NCI-H82 treated with DMSO at 0.1 percent for 48 hours (cell line): ENCODE measurements around the gene NUTM2B.
"Not testable (repeated sequence)": the region's sequence is repeated elsewhere in the genome, so short reads cannot be mapped to it uniquely, and the experiment has no call there.

Experiments
- DNase-seq: peaks from one replicate; lab custom pipeline; 2025; ENCODE audit not compliant: unreplicated experiment; lab: John Stamatoyannopoulos, UW

NUTM2B gene, protein sequence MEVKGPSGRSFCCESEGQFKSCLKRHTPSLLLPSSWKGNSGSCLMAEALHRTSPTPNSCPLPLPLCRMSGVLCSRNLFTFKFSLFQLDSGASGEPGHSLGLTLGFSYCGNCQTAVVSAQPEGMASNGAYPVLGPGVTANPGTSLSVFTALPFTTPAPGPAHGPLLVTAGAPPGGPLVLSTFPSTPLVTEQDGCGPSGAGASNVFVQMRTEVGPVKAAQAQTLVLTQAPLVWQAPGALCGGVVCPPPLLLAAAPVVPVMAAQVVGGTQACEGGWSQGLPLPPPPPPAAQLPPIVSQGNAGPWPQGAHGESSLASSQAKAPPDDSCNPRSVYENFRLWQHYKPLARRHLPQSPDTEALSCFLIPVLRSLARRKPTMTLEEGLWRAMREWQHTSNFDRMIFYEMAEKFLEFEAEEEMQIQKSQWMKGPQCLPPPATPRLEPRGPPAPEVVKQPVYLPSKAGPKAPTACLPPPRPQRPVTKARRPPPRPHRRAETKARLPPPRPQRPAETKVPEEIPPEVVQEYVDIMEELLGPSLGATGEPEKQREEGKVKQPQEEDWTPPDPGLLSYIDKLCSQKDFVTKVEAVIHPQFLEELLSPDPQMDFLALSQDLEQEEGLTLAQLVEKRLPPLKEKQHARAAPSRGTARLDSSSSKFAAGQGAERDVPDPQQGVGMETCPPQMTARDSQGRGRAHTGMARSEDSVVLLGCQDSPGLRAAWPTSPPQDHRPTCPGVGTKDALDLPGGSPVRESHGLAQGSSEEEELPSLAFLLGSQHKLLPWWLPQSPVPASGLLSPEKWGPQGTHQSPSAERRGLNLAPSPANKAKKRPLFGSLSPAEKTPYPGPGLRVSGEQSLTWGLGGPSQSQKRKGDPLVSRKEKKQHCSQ

DNA sequence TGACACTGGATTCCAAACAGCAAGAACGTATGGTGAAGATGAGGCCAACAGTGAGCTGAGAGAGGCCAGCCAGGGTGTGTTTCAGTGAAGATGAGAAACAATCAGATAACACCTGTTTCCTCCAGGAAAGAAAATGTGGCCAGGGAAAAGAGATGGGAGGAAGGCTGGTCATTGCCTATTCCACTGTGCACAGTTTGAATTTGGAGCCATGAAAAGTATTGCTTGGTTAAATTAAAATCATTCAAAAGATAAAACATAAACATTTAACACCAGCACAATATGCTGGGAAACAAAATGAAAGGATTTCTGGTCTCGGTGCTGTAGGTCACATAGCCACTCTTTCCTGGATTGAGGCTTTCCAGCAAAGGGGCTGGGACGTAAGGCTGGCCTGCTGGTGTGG is at the start of gene NUTM2B:
Gene NUTM2B (plus strand): TSS at position 301 of the 400 bp plus-strand sequence. CDS start 383 bp downstream, outside the sequence.
- DNase-seq, result not testable (repeated sequence)

DNA sequence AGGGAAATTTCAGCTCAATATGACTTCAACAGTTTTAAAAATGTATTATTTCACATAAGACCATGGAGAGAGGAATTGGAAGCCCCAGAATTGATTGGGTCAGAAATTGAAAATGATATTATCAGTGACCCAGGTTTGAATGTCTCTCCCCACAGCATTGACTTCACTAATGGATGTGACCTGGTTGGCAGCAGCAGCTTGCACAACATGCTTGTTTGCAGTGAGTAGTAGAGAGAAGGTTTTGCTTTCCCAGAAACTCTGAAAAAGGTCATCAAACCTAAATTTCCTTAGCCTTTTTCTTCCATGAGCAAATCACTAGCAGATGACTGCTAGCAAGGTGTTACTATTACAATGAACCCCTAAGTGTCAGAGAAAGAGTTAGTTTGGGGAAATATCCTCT is 39.7 kb upstream of the NUTM2B start:
- not testable (repeated sequence) for DNase-seq

DNA sequence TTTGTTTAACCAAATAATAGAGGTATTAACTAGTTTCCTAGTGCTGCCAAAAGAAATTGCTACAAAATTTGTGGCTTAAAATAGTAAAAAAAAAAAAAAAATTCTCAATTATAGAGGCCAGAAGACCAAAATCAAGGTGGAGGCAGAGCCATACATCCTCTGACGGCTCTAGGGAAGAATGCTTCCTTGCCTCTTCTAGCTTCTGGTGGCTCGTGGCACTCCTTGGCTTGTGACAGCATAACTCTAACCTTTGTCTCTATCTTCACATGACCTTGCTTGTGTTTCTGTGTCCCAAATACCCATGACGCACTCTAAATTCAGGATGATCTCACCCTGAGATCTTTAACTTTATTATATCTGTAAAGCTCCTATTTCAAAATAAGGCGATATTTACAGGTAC is 38.3 kb upstream of the NUTM2B start:
- not testable (repeated sequence) for DNase-seq

DNA sequence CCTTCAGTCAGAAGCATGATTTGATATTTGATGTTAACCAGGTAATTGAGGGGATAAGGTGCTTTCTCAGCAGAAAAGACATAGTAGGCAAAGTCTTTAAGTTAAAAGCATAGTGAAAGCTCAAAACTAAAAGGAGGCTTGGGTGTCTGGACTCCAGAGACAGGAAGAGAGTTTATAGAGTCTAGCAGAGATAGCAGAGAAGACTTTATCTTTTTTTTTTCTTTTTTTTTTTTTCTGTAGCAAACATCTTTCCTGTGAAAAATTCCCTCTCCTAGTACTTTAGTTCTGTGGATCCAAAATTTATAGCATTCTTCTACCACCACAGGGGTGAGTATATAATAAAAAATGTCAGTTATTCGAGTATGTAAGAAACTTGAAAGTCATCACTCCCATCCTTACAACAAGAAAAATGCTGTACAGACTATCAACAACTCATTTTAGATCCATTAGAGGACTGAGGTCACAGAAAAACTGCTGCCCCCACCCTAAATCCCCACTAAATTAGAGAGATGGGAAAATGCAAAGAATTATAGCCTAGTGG is 33.7 kb upstream of the NUTM2B start:
- DNase-seq, result not testable (repeated sequence)

DNA sequence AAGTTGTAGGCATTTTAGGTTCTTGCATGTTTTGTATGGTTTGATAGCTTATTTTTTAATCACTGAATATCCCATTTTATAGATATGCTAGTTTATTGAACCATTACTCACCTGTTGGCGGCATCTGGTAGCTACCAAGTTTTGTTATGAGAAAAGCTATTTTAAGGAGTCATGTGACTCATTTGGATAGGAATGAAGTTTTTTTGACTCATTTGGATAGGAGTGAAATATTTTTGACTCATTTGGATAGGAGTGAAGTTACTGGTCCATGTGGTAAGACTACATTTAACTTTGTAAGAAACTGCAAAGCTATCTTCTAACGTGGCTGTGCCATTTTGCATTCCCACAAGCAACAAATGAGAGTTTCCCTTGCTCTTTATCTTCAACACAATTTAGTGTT is 28.1 kb upstream of the NUTM2B start:
- DNase-seq, result not testable (repeated sequence)

DNA sequence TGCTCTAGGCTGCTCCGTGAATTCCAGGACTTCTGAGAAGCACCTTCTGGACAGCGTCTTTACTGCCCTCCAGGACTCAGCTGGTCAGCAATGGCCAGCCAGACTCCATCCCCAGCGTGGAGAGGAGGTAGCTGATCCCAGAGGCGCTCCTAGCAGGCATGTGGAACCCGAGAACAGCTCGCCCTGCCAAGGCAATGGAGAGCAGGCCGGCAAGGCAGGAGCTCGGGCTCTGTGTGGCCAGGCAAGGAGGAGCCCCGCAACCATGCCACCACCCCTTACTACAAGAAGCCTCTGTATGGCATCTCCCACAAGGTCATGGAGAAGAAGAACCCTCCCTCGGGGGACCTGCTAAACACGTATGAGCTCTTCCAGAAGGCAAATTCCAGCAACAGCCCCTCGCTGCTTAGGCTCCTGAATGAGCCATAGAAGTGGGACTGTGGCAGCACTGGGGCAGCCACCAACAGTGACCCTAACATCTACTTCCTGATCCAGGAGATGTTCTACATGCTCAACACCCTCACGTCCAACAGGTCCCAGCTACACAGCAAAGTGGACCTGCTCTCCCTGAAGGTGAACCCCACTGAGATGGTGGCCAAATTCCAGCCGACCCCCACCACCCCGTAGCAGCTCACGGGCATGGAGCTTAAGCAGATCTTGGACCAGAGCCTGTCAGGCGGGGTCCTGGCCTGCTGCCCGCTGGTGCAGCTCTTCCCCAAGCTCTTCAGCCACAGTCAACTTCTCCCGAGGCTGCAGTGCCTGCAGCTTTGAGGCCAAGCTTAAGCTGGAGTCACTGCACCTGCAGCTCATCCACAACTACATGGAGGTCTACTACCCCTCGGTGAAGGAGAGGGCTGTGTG is 19.8 kb upstream of the NUTM2B start:
- not testable (repeated sequence) for DNase-seq

DNA sequence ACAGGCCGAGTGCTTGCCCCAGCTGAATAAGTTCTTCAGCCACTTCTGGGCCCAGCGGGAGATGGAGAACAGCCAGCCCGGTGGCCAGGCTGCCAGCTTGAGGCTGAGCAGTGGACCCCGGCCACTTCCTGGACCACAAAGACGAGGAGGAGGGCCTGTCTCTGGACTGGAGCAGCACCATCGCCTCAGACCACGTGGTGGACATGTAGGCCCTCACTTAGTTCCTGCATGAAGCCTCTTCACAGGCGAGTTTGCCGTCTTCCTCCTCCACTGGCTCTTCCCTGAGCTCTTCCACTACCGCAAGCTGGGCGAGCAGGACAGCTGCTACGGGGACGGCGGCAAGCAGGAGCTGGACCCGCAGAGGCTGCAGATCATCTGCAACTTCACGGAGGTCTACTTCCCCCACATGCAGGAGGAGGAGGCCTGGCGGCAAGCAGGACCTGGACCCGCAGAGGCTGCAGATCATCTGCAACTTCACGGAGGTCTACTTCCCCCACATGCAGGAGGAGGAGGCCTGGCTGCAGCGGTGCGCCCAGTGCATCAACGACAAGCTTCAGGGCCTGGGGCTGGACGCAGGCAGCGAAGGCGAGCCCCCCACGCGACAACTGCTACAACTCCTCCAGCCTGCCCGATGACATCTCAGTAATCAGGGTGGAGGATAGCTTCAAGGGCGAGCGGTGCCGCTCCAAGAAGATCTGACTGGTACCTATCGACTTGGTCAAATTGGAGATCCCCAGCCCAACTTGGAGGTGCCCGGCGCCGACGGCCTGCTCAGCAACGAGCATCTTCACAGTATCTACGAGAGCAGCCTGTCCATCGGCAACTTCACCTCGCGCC is 18.9 kb upstream of the NUTM2B start:
- DNase-seq, result not testable (repeated sequence)

DNA sequence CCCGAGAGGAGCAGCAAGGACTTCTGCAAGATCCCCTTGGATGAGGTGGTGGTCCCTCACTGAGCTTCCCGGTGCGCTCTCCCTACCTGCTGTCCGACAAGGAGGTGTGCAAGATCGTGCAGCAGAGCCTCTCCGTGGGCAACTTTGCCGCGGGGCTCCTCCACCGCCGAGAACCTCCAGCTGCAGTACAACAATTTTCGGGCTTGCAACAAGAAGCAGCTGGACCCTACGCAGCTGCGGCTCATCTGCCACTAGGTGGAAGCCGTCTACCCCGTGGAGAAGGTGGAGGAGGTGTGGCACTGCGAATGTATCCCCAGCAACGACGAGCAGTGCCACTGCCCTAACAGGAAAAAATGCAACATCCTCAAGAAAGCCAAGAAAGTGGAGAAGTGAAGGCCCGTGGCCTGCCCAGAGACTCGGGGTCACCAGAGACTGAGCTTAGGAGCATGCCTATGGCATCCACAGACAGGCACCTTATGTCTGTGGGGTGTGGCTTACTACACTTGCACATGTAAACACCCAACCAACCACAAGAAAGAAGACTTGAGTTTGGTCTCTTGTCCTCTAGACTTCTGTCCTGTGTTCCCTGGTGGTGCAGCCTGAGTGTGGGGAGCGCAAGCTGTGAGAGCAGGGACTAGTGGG is 17.9 kb upstream of the NUTM2B start:
- DNase-seq, result not testable (repeated sequence)

DNA sequence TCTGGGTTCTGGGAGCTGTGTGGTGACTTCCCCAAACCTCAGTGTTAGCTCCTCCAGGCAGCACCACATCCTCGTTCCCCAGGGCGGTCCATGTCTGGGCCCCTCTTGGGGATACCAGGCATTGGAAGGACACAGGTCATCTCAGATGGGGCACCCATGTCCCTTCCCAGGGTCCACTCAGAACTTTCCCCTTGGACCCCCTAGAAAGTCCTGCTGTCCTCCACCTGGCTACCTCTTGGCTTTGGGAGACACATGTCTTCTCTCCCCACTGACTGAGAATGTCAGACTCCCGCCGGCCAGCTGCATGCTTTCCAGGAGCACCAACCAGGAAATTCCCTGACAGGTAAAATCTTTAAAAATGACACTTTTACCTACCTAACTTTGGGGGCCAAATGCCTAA is 16.4 kb upstream of the NUTM2B start:
- DNase-seq, result not testable (repeated sequence)

DNA sequence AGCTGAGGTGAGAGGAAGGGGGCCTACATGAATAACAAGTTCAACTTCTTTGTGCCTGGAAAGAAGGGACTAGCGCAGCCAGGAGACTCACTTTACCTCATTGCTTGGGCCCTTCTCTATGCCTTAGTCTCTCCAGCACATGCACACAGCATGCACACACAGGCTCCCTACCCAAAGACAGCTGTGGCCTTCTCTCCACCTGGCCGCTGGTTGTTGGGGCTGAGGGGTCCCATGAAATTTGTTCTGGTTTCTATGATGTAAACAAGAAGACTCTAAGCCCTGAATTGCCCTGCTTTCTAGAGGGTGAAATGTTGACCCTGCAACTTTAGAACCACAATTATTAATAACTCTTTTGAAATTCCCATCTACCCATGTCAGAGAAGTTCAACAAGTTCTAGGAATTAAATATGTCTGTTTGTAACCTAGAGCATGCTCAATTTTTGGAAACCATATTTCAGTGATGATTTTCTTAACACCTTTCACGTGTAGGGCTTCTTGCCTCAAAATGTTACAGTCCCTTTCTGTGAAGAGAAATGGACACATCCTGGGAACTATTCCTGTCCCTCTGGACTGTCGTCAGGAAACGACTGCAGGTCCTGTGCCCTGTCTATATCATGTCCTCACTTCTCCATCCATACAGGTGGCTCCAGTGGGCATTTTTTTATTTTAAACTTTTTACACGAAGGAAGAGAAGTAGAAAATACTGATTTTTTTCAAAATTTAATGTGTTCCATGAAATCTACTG is 15.4 kb upstream of the NUTM2B start:
- DNase-seq, result not testable (repeated sequence)

DNA sequence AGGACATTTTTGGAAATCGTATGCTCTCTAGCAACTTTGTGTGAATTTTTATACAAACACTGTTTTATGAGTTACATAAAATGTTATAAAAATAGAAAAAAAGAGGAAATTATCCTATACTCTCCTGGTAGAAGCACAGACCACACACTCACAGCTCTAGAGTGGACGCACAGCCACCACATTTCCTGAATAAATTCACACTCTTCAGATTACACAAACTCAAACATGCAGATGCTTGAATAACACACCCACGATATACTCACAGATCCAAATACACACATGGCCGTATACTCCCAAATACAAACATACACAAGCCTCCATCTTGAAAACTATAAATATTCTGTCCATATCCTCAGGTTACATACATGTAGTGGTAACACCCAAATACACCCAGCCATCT is 14.2 kb upstream of the NUTM2B start:
- DNase-seq, result not testable (repeated sequence)

DNA sequence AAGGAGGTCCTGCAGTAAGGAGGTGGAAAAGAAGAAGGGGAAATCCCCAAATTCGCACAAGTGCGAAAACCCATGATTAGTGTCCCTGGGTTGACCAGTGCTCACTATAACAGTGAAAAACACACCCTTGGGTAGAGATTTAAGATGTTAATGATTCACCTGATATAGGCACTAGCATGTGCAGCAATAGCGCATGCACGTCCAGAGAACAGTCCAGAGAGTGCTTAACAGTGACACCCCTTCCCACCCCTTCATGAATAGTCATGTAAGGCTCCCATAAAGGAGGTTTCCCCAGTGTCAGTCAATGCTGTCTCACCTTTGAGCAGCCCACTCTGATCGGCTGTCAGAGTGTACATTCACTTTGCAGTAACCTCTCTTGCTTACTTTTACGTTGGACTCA is 6.4 kb upstream of the NUTM2B start:
- not testable (repeated sequence) for DNase-seq

DNA sequence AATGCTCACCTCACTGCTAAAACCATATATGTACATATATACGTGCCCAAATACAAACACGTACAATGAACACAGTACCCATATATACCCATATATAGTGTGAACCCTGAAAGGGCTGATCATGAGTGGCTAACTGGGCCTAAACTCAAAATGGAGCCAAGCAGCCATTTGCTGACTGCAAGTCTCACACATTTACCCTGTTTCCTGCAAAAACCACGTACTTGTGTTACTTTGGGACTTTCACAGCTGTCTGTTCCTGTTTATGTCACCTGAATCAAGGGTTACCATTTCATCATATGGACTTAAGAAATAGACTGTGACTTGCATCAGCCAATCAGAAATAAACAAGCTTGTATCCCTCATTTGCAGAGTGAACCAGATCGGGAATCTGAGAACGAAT is 5.9 kb upstream of the NUTM2B start:
- not testable (repeated sequence) for DNase-seq

DNA sequence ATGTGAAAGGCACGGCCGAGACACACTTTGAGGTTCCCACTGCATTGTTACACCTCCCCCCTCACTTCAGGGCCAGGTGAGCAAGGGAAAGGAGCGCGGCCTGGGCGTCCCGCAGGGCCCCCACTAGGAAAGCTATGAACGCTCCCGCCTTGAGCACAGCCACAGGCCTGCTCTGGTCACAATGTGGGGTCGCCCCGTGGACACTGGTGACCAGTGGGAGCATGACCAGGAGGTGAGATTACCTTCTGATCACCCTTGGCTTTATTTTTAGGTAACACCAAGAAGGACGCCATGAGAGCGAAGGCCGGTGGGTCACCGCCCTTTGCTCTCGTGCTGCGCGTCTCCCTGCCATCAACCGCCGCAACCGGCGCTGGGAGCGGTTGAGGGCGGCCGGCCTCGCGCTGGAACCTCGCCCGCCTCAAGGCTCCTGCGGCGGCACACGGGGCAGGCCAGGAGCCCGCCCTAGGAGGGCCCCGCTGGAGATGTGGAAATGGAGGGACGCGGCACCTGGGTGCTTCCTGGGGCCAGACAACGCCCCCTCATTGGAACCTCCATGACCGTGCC is 2.6 kb upstream of the NUTM2B start:
- not testable (repeated sequence) for DNase-seq

DNA sequence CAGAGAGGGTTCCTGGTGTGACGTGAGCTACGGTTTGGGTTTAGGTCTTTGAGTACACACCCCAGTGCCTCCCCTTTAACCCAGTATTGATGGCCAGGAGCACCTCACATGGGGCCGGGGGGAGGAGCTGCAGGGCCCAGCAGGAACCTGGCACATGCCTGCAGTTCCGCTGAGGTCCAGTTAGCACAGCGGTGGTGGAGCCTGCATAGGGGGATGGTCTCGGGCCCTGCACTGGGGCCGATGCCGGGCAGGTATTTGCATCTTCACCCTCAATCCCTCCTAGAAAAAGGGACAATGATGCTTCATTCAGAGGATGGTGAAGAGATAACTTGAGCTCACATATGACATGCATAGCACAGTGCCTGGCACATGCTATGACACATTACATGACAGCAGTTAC is 4.0 kb downstream of the NUTM2B start:
- not testable (repeated sequence) for DNase-seq

DNA sequence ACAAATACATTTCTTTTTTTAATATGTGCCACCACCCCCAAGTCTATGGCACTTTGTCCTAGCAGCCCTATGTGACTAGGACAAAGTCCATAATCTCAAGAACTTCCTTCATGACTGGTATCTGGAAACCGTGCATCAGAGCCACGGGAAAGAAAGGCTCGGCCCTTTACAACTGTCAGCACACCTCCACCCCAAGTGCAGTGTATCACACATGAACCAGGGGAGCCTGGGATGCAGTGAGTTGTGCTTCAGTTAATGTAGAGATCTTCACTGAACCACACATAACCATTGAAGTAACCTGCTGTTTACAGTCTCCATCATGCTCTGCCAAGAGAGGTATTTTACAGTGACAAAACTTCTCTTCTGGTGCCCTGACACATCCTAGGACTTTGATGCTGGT is 11.9 kb downstream of the NUTM2B start:
- DNase-seq, result not testable (repeated sequence)

DNA sequence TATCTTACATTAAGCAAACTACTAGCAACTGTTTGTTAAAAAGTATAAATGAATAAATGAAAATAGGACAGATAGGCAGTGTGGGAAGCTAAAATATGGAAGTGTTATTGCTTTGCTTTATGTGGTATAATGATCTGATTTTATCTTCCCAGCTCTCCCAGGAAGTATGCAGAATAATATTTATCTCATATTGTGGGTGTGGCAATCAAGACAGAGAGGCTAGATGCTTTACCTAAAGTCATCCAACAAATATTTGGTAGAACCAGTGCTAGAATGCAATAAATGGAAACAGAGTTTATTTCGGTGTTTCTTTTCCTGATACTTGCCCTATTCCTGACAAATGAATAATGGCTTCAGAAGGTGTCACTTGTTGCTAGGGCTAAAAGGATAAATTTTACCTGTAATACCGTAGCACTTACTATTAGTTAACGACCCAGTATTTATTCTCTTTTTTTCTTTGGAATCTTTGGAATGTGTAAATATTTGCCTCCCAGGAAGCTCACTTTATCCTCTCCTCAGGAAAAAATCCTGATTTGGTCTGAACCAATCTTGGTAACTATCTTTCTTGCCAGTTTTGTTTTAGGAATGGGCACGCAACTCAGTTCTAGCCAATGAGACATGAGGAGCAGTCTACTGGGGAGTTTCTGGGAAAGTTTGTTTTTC is 14.0 kb downstream of the NUTM2B start:
- DNase-seq, result not testable (repeated sequence)

DNA sequence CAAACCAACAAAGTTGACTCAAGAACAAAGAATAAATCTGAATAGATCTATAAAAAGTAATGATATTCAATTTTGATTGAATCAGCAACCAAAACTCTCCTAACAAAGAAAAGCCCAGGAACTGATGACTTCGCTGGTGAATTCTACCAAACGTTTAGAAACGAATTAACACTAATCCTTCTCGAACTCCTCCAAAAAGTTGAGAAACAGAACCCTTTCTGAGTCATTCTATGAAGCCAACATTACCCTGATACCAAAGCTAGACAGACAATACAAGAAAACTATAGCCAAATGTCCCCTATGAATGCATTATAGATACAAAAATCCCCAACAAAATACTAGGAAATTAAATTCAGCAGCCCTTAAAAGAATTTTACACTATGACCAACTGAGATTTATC is 17.0 kb downstream of the NUTM2B start:
- DNase-seq, result not testable (repeated sequence)
